Stomach (tissue), 4 donors: ENCODE measurements around the gene TNFRSF6B.

Experiments used
- CTCF ChIP-seq, 7 experiments: fragments of 450-650 bp in 4 of 7; fragments of 200-600 bp in 3 of 7; sonication (generic) in 3 of 7; IDR thresholded peaks; one replicate each; pipeline ENCODE4 v1.5.1; 2016 to 2019; ENCODE audit warnings: antibody characterized with exemption in 7 of 7, control low read depth in 2 of 7, mild to moderate bottlenecking in 1 of 7
- EP300 ChIP-seq: sonication (generic); formaldehyde crosslinking; IDR thresholded peaks from one replicate; pipeline ENCODE4 v1.6.1; 2017; ENCODE audit warnings: antibody characterized with exemption
- POLR2A ChIP-seq, 4 donors: fragments of 450-650 bp; IDR thresholded peaks; one replicate each; pipeline ENCODE4 v1.6.1; 2016; ENCODE audit warnings: antibody characterized with exemption in 4 of 4, control low read depth in 2 of 4, mild to moderate bottlenecking in 1 of 4, moderate library complexity in 1 of 4
- POLR2AphosphoS5 ChIP-seq, 3 donors: sonication (generic); formaldehyde crosslinking; IDR thresholded peaks; one replicate each; pipeline ENCODE4 v1.6.1; 2016; ENCODE audit warnings: antibody characterized with exemption in 3 of 3

- TF ChIP-seq CTCF (IDR thresholded peaks at IDR 0.05) = no peak
- TF ChIP-seq POLR2A (IDR thresholded peaks at IDR 0.05) = no peak
- no peak for TF ChIP-seq POLR2AphosphoS5 (IDR thresholded peaks at IDR 0.05)
- no peak for TF ChIP-seq EP300
Observed at GRCh38 chr20:63652192-63652980, 44.1 kb upstream of the TNFRSF6B start.
